ENCODE results near the gene PPP1R1B.

The PPP1R1B gene

GRCh38 chr17:39593371-39593770 lies 33.4 kb upstream of the PPP1R1B start:
- H3F3A ChIP-seq (ENCODE audit: low read depth) = no peaks in the 10 kb centered on the region
- no peak overlapping the region for H2AFZ ChIP-seq (ENCODE audit: low read length)
- H3K9me2 ChIP-seq (replicated peaks; ENCODE audit: low read depth, low read length) = no peaks in the 10 kb centered on the region
- H3K4me1 ChIP-seq (ENCODE audit: insufficient read depth, low read length, poor library complexity, severe bottlenecking) = no peaks in the 10 kb centered on the region
- H3K4me3 ChIP-seq (ENCODE audit: low read length, poor library complexity, severe bottlenecking) = no peak overlapping the region
- H3K36me3 ChIP-seq (ENCODE audit: insufficient read depth, low read length) = no peaks in the 10 kb centered on the region
- H3K9me3 ChIP-seq (ENCODE audit: insufficient read depth, low read depth, low read length) = no peaks in the 10 kb centered on the region
- H3K4me2 ChIP-seq (ENCODE audit: low read depth, low read length, poor library complexity, severe bottlenecking) = no peak overlapping the region
- no peak for TF ChIP-seq EZH2phosphoT487 (IDR thresholded peaks at IDR 0.05; ENCODE audit: borderline replicate concordance)
- TF ChIP-seq CTCF (conservative IDR thresholded peaks at IDR 0.05; ENCODE audit: low read length) = no peak
- no peaks in the 10 kb centered on the region for H3K79me2 ChIP-seq (ENCODE audit: insufficient read depth, low read length)
- no peaks in the 10 kb centered on the region for H3K27me3 ChIP-seq (ENCODE audit: insufficient read depth, low read length, poor library complexity, severe bottlenecking)
- H4K20me1 ChIP-seq (ENCODE audit: insufficient read depth, low read length, poor library complexity, severe bottlenecking) = no peaks in the 10 kb centered on the region
- H3K9ac ChIP-seq (ENCODE audit: low read depth, low read length, poor library complexity, severe bottlenecking) = no peak overlapping the region

- H3K9me3 ChIP-seq (ENCODE audit: insufficient read depth, low read depth, low read length) = no peaks in the 10 kb centered on the region
- TF ChIP-seq EZH2phosphoT487 (IDR thresholded peaks at IDR 0.05; ENCODE audit: borderline replicate concordance) (no peak), CTCF (conservative IDR thresholded peaks at IDR 0.05; ENCODE audit: low read length) (no peak)
- no peak overlapping the region for H3K9ac ChIP-seq (ENCODE audit: low read depth, low read length, poor library complexity, severe bottlenecking)
- H3K79me2 ChIP-seq (ENCODE audit: insufficient read depth, low read length) = no peaks in the 10 kb centered on the region
- no peaks in the 10 kb centered on the region for H3K9me2 ChIP-seq (replicated peaks; ENCODE audit: low read depth, low read length)
- no peaks in the 10 kb centered on the region for H3F3A ChIP-seq (ENCODE audit: low read depth)
- H3K36me3 ChIP-seq (ENCODE audit: insufficient read depth, low read length) = no peaks in the 10 kb centered on the region
- H3K4me3 ChIP-seq (ENCODE audit: low read length, poor library complexity, severe bottlenecking) = no peak overlapping the region
- no peaks in the 10 kb centered on the region for H4K20me1 ChIP-seq (ENCODE audit: insufficient read depth, low read length, poor library complexity, severe bottlenecking)
- no peak overlapping the region for H3K4me2 ChIP-seq (ENCODE audit: low read depth, low read length, poor library complexity, severe bottlenecking)
- no peak overlapping the region for H2AFZ ChIP-seq (ENCODE audit: low read length)
- H3K27me3 ChIP-seq (ENCODE audit: insufficient read depth, low read length, poor library complexity, severe bottlenecking) = peaks cover 11% of the 10 kb centered on the region
- H3K4me1 ChIP-seq (ENCODE audit: insufficient read depth, low read length, poor library complexity, severe bottlenecking) = no peaks in the 10 kb centered on the region
These were observed 31.5 kb upstream of the PPP1R1B start for GRCh38 chr17:39595294-39595693.

GRCh38 chr17:39595928-39596510 lies 30.7 kb upstream of the PPP1R1B start:
- Histone ChIP-seq H3K4me2 (ENCODE audit: low read depth, low read length, poor library complexity, severe bottlenecking) (no peak overlapping the region), H3K27me3 (ENCODE audit: insufficient read depth, low read length, poor library complexity, severe bottlenecking) (peaks cover 19% of the 10 kb centered on the region)
- no peak for TF ChIP-seq EZH2phosphoT487 (IDR thresholded peaks at IDR 0.05; ENCODE audit: borderline replicate concordance)
- no peak for TF ChIP-seq CTCF (conservative IDR thresholded peaks at IDR 0.05; ENCODE audit: low read length)

More at GRCh38 chr17:39595928-39596510, 30.7 kb upstream of the PPP1R1B start:
- H3F3A ChIP-seq (ENCODE audit: low read depth) = no peaks in the 10 kb centered on the region
- H4K20me1 ChIP-seq (ENCODE audit: insufficient read depth, low read length, poor library complexity, severe bottlenecking) = no peaks in the 10 kb centered on the region
- no peak overlapping the region for H2AFZ ChIP-seq (ENCODE audit: low read length)
- no peaks in the 10 kb centered on the region for H3K4me1 ChIP-seq (ENCODE audit: insufficient read depth, low read length, poor library complexity, severe bottlenecking)
- no peaks in the 10 kb centered on the region for H3K9me2 ChIP-seq (replicated peaks; ENCODE audit: low read depth, low read length)
- no peak overlapping the region for H3K4me3 ChIP-seq (ENCODE audit: low read length, poor library complexity, severe bottlenecking)
- no peaks in the 10 kb centered on the region for H3K9me3 ChIP-seq (ENCODE audit: insufficient read depth, low read depth, low read length)
- H3K36me3 ChIP-seq (ENCODE audit: insufficient read depth, low read length) = no peaks in the 10 kb centered on the region
- H3K9ac ChIP-seq (ENCODE audit: low read depth, low read length, poor library complexity, severe bottlenecking) = no peak overlapping the region
- no peaks in the 10 kb centered on the region for H3K79me2 ChIP-seq (ENCODE audit: insufficient read depth, low read length)

All from Loucy (cell line).